SK-N-MC (cell line): Measurements from ENCODE around the gene SSH3.

Experiments used
- DNase-seq: peaks from one replicate; pipeline ENCODE4 v3.0.0-alpha.2; 2011; ENCODE audit warnings: low read depth, low spot score
- H3K27ac ChIP-seq: fragments of 200-600 bp; sonication (generic); 2 replicates; pipeline ENCODE4 v1.5.1; 2016; ENCODE audit warnings: mixed run types
- H3K36me3 ChIP-seq: fragments of 200-600 bp; sonication (generic); 2 replicates; pipeline ENCODE4 v1.6.1; 2017; ENCODE audit warnings: antibody characterized with exemption, low read length, mixed read lengths; ENCODE audit not compliant: insufficient read depth
- H3K4me3 ChIP-seq: fragments of 200-600 bp; sonication (generic); 2 replicates; pipeline ENCODE4 v1.5.1; 2016
- H3K9ac ChIP-seq: fragments of 200-600 bp; sonication (generic); 2 replicates; pipeline ENCODE4 v1.8.0; 2017; ENCODE audit warnings: mixed run types, mixed read lengths; ENCODE audit not compliant: insufficient read length
- H3K9me3 ChIP-seq: fragments of 200-600 bp; sonication (generic); 2 replicates; pipeline ENCODE4 v1.6.1; 2017; ENCODE audit warnings: low read depth, mild to moderate bottlenecking, antibody characterized with exemption, low read length, moderate library complexity, mixed read lengths
- EZH2 ChIP-seq: fragments of 200-600 bp; sonication (generic); IDR thresholded peaks from one replicate; pipeline ENCODE4 v1.6.1; 2017; ENCODE audit warnings: antibody characterized with exemption
- FOXP2 ChIP-seq: optimal IDR thresholded peaks from 2 replicates; pipeline ENCODE3; 2011; ENCODE audit warnings: mild to moderate bottlenecking, moderate library complexity; ENCODE audit not compliant: insufficient read depth; ENCODE audit errors: extremely low read length, control extremely low read depth
- POLR2AphosphoS5 ChIP-seq: IDR thresholded peaks from 2 replicates; pipeline ENCODE4 v1.6.1; 2012; ENCODE audit warnings: mild to moderate bottlenecking, low read depth, low read length, borderline replicate concordance

The SSH3 gene

GRCh38 chr11:67303132-67303834 lies at the start of gene SSH3:
Gene SSH3 (plus strand): TSS chr11:67303530. CDS start chr11:67303626, 96 bp downstream.
- H3K27ac ChIP-seq, result no peak within 1 kb of the TSS
- DNase-seq, result no peak
- TF ChIP-seq EZH2 (no peak), POLR2AphosphoS5 (no peak), FOXP2 (no peak)

GRCh38 chr11:67253872-67254624 lies 49.3 kb upstream of the SSH3 start:
- peaks cover 79% of the 10 kb centered on the region for H3K36me3 ChIP-seq
- H3K9ac ChIP-seq, result no peak overlapping the region
- TF ChIP-seq FOXP2 (no peak), EZH2 (no peak), POLR2AphosphoS5 (no peak)

More at GRCh38 chr11:67303132-67303834, at the start of gene SSH3:
- H3K9me3 ChIP-seq, result no peaks in the 10 kb centered on the region
- H3K36me3 ChIP-seq, result peaks cover 31% of the 10 kb centered on the region; the same call in 1 of the 2 replicates
- no peak within 1 kb of the TSS for H3K4me3 ChIP-seq
- H3K9ac ChIP-seq, result no peak within 1 kb of the TSS

GRCh38 chr11:67254798-67255197 lies 48.5 kb upstream of the SSH3 start:
- no peak for TF ChIP-seq FOXP2
- TF ChIP-seq EZH2, result no peak
- no peak for TF ChIP-seq POLR2AphosphoS5
- no peak overlapping the region for H3K27ac ChIP-seq
- no peak overlapping the region for H3K9ac ChIP-seq
- no peak overlapping the region for H3K4me3 ChIP-seq
- peaks cover 71% of the 10 kb centered on the region for H3K36me3 ChIP-seq
- H3K9me3 ChIP-seq, result no peaks in the 10 kb centered on the region
- no peak for DNase-seq

More at GRCh38 chr11:67253872-67254624, 49.3 kb upstream of the SSH3 start:
- Histone ChIP-seq H3K9me3 (no peaks in the 10 kb centered on the region), H3K27ac (no peak overlapping the region), H3K4me3 (no peak overlapping the region)
- no peak for DNase-seq

- no peak overlapping the region for H3K27ac ChIP-seq
- no peak overlapping the region for H3K4me3 ChIP-seq
- H3K9ac ChIP-seq, result no peak overlapping the region
- no peak for TF ChIP-seq POLR2AphosphoS5
- TF ChIP-seq EZH2, result no peak
- TF ChIP-seq FOXP2, result no peak
- H3K9me3 ChIP-seq, result no peaks in the 10 kb centered on the region
- no peak for DNase-seq
- peaks cover 66% of the 10 kb centered on the region for H3K36me3 ChIP-seq
Observed at GRCh38 chr11:67255353-67255752, 48.0 kb upstream of the SSH3 start.

GRCh38 chr11:67255864-67256263 lies 47.5 kb upstream of the SSH3 start:
- DNase-seq, result no peak
- no peaks in the 10 kb centered on the region for H3K9me3 ChIP-seq
- no peak overlapping the region for H3K27ac ChIP-seq
- TF ChIP-seq POLR2AphosphoS5 (no peak), EZH2 (no peak), FOXP2 (no peak)
- H3K9ac ChIP-seq, result no peak overlapping the region
- no peak overlapping the region for H3K4me3 ChIP-seq
- H3K36me3 ChIP-seq, result peaks cover 61% of the 10 kb centered on the region

GRCh38 chr11:67256477-67257135 lies 46.7 kb upstream of the SSH3 start:
- TF ChIP-seq FOXP2 (no peak), EZH2 (no peak), POLR2AphosphoS5 (no peak)
- Histone ChIP-seq H3K9me3 (no peaks in the 10 kb centered on the region), H3K9ac (no peak overlapping the region), H3K36me3 (peaks cover 53% of the 10 kb centered on the region), H3K4me3 (no peak overlapping the region), H3K27ac (peak overlapping the region; percentile 71)
- DNase-seq, result no peak

- no peak for DNase-seq
Observed at GRCh38 chr11:67260406-67260805, 42.9 kb upstream of the SSH3 start.

More at GRCh38 chr11:67260406-67260805, 42.9 kb upstream of the SSH3 start:
- H3K36me3 ChIP-seq, result peaks cover 15% of the 10 kb centered on the region
- H3K9me3 ChIP-seq, result no peaks in the 10 kb centered on the region
- H3K9ac ChIP-seq, result no peak overlapping the region
- H3K27ac ChIP-seq, result no peak overlapping the region
- no peak overlapping the region for H3K4me3 ChIP-seq
- TF ChIP-seq FOXP2, result no peak
- TF ChIP-seq EZH2, result no peak
- TF ChIP-seq POLR2AphosphoS5, result no peak
